Muscle of leg (tissue), 11 donors: ENCODE data around the gene MBLAC2. TPM values are rescaled to one million over a fixed set of nuclear protein-coding genes. Genes with fewer than 3 reads are reported as not detected.

ENCODE experiments used
- DNase-seq: peaks from one replicate; pipeline ENCODE4 v3.0.0; 2013
- H3K27ac ChIP-seq: one replicate; pipeline ENCODE4 v1.5.1; 2013; ENCODE audit warnings: mild to moderate bottlenecking, low read length, control low read depth
- H3K27me3 ChIP-seq: one replicate; pipeline ENCODE4 v1.6.1; 2013; ENCODE audit warnings: low read length; ENCODE audit not compliant: control insufficient read depth, insufficient read depth
- H3K36me3 ChIP-seq: one replicate; pipeline ENCODE4 v1.6.1; 2013; ENCODE audit warnings: low read length; ENCODE audit not compliant: control insufficient read depth, insufficient read depth
- H3K4me1 ChIP-seq: one replicate; pipeline ENCODE4 v1.6.1; 2013; ENCODE audit warnings: low read length; ENCODE audit not compliant: control insufficient read depth, insufficient read depth
- H3K4me3 ChIP-seq: one replicate; pipeline ENCODE4 v1.5.1; 2013; ENCODE audit warnings: low read length, control low read depth
- H3K9me3 ChIP-seq: replicated peaks from 2 replicates; pipeline ENCODE4 v1.6.1; 2013; ENCODE audit warnings: low read depth, low read length; ENCODE audit not compliant: control insufficient read depth
- WGBS: methylation state at CpG from one replicate; pipeline ENCODE4 v1.1.5; 2013; ENCODE audit warnings: missing lambda C conversion rate; ENCODE audit not compliant: insufficient coverage; 5-methylcytosine and 5-hydroxymethylcytosine counted together
- polyA plus RNA-seq, 8 donors: library from polyadenylated mRNA; unstranded; fragments of 120-200 nt; gene quantifications; one replicate each; pipeline versions ENCODE4 v1.2.1 to v1.2.3, GENCODE V29; 2013; ENCODE audit warnings: inconsistent platforms in 1 of 8, low replicate concordance in 1 of 8; ENCODE audit not compliant: insufficient read length in 8 of 8, insufficient read depth in 1 of 8
- total RNA-seq: library from RNA; stranded (reverse); fragments of 120-200 nt; gene quantifications from one replicate; pipeline ENCODE4 v1.2.4, GENCODE V29; 2013

The MBLAC2 gene
- total and polyA plus RNA-seq, 9 donors, result 3.1 to 6.4 (median 4.8) TPM

DNA sequence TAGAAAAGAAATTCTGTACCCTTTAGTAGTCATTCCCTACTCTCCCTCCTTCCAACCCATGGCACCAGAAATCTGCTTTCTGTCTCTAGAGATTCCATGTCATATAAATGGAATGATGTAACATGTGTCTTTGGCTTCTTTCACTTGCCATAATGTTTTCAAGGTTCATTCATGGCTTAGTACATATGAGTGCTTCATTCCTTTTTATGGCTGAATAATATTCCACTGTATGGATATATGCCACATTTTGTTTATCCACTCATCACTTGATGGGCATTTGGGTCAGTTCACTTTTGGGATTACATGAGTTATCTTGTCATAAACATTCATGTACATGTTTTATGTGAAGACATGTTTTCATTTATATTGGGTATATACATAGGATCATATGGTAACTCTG is 19.5 kb upstream of the MBLAC2 start:
- H3K36me3 ChIP-seq, result no peaks in the 10 kb centered on the region
- H3K27me3 ChIP-seq, result no peaks in the 10 kb centered on the region
- no peak overlapping the region for H3K4me3 ChIP-seq
- H3K4me1 ChIP-seq, result no peaks in the 10 kb centered on the region
- DNase-seq, result no peak
- no peak overlapping the region for H3K27ac ChIP-seq
- H3K9me3 ChIP-seq, result peaks cover 2% of the 10 kb centered on the region

GRCh38 chr5:90488791-90489190 is 14.2 kb upstream of the MBLAC2 start:
- H3K27me3 ChIP-seq, result no peaks in the 10 kb centered on the region
- H3K36me3 ChIP-seq, result no peaks in the 10 kb centered on the region
- no peak overlapping the region for H3K4me3 ChIP-seq
- no peaks in the 10 kb centered on the region for H3K9me3 ChIP-seq
- no peaks in the 10 kb centered on the region for H3K4me1 ChIP-seq
- peak; percentile 17 for DNase-seq
- WGBS, result no CpG with 5 or more reads among the region's 2 CpGs
- H3K27ac ChIP-seq, result no peak overlapping the region

DNA sequence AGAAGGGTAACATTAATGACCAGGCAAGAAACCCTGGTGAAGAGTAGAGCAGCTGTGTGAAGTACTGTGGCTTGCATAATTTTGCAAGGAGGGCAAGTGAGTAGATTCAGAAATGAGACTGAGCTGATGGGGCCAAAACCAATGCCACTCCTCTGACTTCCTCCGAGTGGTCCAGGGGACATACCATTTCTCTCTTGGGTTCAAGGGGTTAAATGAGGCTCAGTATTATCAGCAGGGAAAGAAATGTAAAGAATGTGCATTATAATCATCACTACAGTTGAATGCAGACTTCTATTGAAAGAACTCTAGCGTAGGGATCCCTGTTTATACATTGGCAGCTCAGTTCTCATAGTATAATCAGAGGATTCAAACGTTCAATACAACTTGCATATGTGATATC is 10.0 kb upstream of the MBLAC2 start:
- DNase-seq, result no peak
- Histone ChIP-seq H3K9me3 (no peaks in the 10 kb centered on the region), H3K27ac (no peak overlapping the region), H3K4me1 (no peaks in the 10 kb centered on the region), H3K4me3 (no peak overlapping the region), H3K27me3 (no peaks in the 10 kb centered on the region), H3K36me3 (no peaks in the 10 kb centered on the region)
- no CpG with 5 or more reads among the region's 3 CpGs for WGBS

DNA sequence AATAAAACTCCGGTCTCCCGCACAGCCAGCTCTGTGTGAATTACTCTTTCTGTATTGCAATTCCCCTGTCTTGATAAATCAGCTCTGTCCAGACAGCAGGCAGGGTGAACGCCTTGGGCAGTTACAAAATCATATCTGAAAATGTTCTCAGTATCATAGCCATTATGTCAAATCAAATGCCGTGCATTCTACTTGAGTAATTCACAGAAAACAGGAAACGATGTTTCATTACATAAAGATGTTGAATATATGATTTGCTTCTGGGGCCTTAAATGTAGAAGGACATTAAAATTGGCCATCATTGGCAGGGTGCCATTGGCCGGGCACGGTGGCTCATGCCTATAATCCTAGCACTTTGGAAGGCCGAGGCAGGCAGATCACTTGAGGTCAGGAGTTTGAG is 8.6 kb upstream of the MBLAC2 start:
- no peak overlapping the region for H3K27ac ChIP-seq
- no peaks in the 10 kb centered on the region for H3K9me3 ChIP-seq
- no peaks in the 10 kb centered on the region for H3K36me3 ChIP-seq
- H3K4me1 ChIP-seq, result no peaks in the 10 kb centered on the region
- WGBS, result 91% methylated on average over 4 of the region's 8 CpGs
- no peak overlapping the region for H3K4me3 ChIP-seq
- no peaks in the 10 kb centered on the region for H3K27me3 ChIP-seq
- no peak for DNase-seq

GRCh38 chr5:90480699-90481098 is 6.1 kb upstream of the MBLAC2 start:
- H3K27me3 ChIP-seq, result no peaks in the 10 kb centered on the region
- H3K36me3 ChIP-seq, result no peaks in the 10 kb centered on the region
- DNase-seq, result no peak
- H3K9me3 ChIP-seq, result no peaks in the 10 kb centered on the region
- WGBS, result no CpG with 5 or more reads among the region's 1 CpG
- no peak overlapping the region for H3K4me3 ChIP-seq
- H3K4me1 ChIP-seq, result no peaks in the 10 kb centered on the region
- H3K27ac ChIP-seq, result no peak overlapping the region

DNA sequence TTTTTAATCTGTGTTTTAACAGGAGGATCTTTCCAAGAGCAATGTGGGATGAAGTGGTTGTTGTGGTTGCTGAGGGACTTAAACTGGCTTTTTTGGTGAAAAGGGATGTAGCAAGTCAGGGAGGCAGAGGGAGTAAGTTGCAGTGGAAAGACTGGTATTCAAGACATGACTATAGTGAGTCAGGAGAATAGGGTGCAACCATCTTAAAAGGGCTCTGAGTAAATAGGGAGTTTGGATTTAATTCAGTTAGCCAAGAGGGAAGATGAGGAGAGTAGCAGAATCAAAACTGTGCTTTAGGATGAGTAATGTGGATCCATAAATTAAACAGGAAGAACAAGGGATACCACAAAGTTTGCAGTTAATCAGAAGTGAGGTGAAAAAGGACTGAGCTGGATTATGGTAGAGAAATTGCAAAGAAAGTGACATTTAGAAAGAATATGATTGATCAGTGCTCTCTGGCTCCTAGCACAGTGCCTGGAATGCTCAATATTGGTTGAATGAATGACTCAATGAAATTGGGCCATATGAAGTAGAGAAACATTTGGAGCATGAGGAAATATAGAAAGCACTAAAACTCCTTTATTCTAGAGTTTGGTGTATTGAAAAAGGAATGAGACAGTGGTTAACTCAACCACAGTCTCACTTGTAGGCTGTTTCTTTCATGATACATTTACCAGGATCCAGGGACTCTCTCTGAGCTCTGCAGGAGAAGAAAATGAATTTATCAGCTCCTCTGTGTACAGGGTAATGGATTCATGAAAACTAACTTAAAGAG is 5.2 kb upstream of the MBLAC2 start:
- Histone ChIP-seq H3K9me3 (no peaks in the 10 kb centered on the region), H3K4me1 (peaks cover 3% of the 10 kb centered on the region), H3K36me3 (no peaks in the 10 kb centered on the region), H3K27me3 (no peaks in the 10 kb centered on the region), H3K27ac (no peak overlapping the region), H3K4me3 (no peak overlapping the region)
- DNase-seq, result no peak

GRCh38 chr5:90477621-90478215 is 3.1 kb upstream of the MBLAC2 start:
- Histone ChIP-seq H3K36me3 (no peaks in the 10 kb centered on the region), H3K27ac (no peak overlapping the region), H3K27me3 (no peaks in the 10 kb centered on the region), H3K9me3 (no peaks in the 10 kb centered on the region), H3K4me1 (peaks cover 10% of the 10 kb centered on the region), H3K4me3 (no peak overlapping the region)
- 87% methylated on average over 3 of the region's 8 CpGs for WGBS
- DNase-seq, result peak; percentile 11

DNA sequence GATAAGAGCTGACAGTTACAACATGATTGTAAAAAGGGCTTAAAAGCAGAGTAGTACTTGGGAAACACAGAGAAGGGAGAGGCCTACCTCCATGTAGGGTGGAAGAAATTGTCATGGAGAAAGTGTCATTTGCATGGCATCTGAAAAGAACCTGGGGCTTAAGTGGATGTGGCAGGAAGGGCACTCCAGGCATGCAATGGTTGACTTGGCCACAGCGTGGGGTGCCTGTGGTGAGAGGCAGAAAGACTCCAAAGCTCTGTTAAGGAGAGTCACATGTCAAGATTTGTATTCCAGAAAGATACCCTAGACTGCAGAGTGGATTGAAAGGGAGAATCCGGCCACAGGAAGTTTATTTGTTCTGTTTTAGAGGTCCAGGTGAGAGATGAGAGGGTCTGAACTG is 2.5 kb upstream of the MBLAC2 start:
- no peak for DNase-seq
- H3K27ac ChIP-seq, result no peak overlapping the region
- 54% methylated on average over 2 of the region's 2 CpGs for WGBS
- no peak overlapping the region for H3K4me3 ChIP-seq
- no peaks in the 10 kb centered on the region for H3K27me3 ChIP-seq
- H3K4me1 ChIP-seq, result peaks cover 10% of the 10 kb centered on the region
- no peaks in the 10 kb centered on the region for H3K36me3 ChIP-seq
- H3K9me3 ChIP-seq, result no peaks in the 10 kb centered on the region

- peaks cover 10% of the 10 kb centered on the region for H3K4me1 ChIP-seq
Observed at GRCh38 chr5:90476391-90476790, 1.8 kb upstream of the MBLAC2 start.

GRCh38 chr5:90475436-90475980 is 937 bp upstream of the MBLAC2 start:
- H3K4me3 ChIP-seq, result no peak overlapping the region
- H3K4me1 ChIP-seq, result peaks cover 10% of the 10 kb centered on the region

More at GRCh38 chr5:90476391-90476790, 1.8 kb upstream of the MBLAC2 start:
- Histone ChIP-seq H3K36me3 (no peaks in the 10 kb centered on the region), H3K9me3 (no peaks in the 10 kb centered on the region), H3K27ac (no peak overlapping the region), H3K27me3 (no peaks in the 10 kb centered on the region), H3K4me3 (no peak overlapping the region)
- no peak for DNase-seq
- 52% methylated on average over 2 of the region's 3 CpGs for WGBS

More at GRCh38 chr5:90475436-90475980, 937 bp upstream of the MBLAC2 start:
- Histone ChIP-seq H3K27me3 (no peaks in the 10 kb centered on the region), H3K36me3 (no peaks in the 10 kb centered on the region), H3K9me3 (no peaks in the 10 kb centered on the region), H3K27ac (no peak overlapping the region)
- no peak for DNase-seq
- whole genome bisulfite sequencing, result 40% methylated on average over 8 of the region's 17 CpGs
